ENCODE measurements around the gene LILRA1.
"Not testable (repeated sequence)": the region's sequence is repeated elsewhere in the genome, so short reads cannot be mapped to it uniquely, and the experiment has no call there.

Gene LILRA1

DNA sequence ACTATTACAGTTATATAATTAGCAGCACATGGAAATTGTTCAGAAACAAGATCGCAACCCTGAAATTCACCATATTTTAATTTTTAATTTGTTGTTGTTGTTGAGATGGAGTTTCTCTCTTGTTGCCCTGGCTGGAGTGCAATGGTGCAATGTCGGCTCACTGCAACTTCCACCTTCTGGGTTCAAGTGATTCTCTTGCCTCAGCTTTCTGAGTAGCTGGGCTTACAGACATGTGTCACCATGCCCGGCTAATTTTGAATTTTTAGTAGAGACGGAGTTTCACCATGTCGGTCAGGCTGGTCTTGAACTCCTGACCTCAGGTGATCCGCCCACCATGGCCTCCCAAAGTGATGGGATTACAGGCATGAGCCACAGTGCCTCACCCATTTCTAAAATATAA is 30.2 kb upstream of the LILRA1 start:
- H3K4me1 ChIP-seq (ENCODE audit: control insufficient read depth, insufficient read depth, low read length); H3K27me3 ChIP-seq (ENCODE audit: control insufficient read depth, insufficient read depth, low read length); H3K36me3 ChIP-seq (ENCODE audit: control insufficient read depth, insufficient read depth, low read length): not testable (repeated sequence)

DNA sequence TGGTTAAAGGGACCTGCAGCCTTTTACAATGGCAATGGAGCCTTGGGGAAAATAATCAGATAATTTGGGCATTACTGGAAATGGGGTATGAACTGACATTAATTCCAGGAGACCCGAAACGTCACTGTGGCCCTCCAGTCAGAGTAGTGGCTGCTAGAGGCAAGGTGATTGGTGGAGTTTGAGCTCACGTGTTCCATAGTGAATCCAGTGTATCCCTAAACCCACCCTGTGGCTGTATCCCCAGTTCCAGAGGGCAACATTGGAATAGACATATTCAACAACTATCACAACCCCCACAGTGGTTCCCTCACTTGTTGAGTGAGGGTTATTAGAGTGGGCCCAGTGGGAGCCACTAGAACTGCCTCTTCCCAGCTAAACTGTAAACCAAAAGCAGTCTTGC is 23.1 kb upstream of the LILRA1 start:
- Histone ChIP-seq H3K9me3 (ENCODE audit: control insufficient read depth, insufficient read depth, low read length) (peaks cover 20% of the 10 kb centered on the region), H3K27me3 (ENCODE audit: control insufficient read depth, insufficient read depth, low read length) (no peaks in the 10 kb centered on the region), H3K4me1 (ENCODE audit: control insufficient read depth, insufficient read depth, low read length) (no peaks in the 10 kb centered on the region)

More for the DNA sequence above, 30.2 kb upstream of the LILRA1 start:
- H3K9me3 ChIP-seq (ENCODE audit: control insufficient read depth, insufficient read depth, low read length) = peaks cover 11% of the 10 kb centered on the region
- H3K9ac ChIP-seq (ENCODE audit: low read depth, low read length); H3K4me3 ChIP-seq (ENCODE audit: low read depth, low read length): not testable (repeated sequence)

DNA sequence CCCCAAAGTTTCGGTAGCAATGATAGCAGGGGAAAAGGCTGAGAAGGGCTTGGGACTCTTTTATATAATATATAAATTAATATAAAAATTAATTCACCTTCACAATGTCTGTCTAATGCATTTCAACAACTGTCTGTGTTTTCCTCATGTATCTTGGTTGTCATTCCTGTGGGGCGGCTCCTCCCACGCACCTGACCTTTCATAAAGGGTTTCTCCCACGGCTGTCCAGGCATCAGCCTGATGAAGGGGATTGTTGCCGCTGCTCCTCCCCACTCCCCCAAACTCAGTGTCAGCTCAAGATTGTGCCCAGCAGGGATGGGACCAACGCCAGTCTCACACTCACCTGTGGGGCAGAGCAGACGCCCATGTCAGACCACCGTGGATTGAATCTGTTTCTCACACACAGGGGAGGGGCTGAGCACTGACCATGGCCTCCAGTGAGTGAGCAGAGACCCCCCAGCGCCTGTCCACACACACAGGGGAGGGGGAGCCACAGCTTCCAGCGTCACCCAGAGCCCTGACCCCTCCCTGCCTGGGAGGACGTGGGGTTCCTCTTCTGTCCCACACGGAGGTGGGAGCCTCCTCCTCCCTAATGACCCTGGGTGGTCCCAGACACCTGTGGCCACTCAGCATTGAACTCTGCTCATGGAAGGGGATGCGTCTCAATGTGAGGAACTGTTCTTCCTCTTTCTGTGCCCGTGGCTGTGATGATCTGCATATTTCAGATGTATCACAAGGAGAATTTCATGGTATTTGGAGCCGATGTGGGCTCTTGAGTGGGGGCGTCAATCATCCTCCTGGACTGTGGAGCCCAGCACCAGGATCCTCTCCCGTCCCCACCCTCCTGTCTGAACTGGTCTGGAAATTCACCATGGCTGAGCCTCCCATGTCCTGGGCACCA is 21.5 kb upstream of the LILRA1 start:
- not testable (repeated sequence) for H3K27me3 ChIP-seq (ENCODE audit: control insufficient read depth, insufficient read depth, low read length); H3K4me1 ChIP-seq (ENCODE audit: control insufficient read depth, insufficient read depth, low read length); H3K9ac ChIP-seq (ENCODE audit: low read depth, low read length); H3K36me3 ChIP-seq (ENCODE audit: control insufficient read depth, insufficient read depth, low read length); H3K4me3 ChIP-seq (ENCODE audit: low read depth, low read length)
- H3K9me3 ChIP-seq (ENCODE audit: control insufficient read depth, insufficient read depth, low read length) = peaks cover 15% of the 10 kb centered on the region

More for the DNA sequence above, 23.1 kb upstream of the LILRA1 start:
- no peak overlapping the region for H3K4me3 ChIP-seq (ENCODE audit: low read depth, low read length)
- H3K36me3 ChIP-seq (ENCODE audit: control insufficient read depth, insufficient read depth, low read length) = no peaks in the 10 kb centered on the region
- H3K9ac ChIP-seq (ENCODE audit: low read depth, low read length) = no peak overlapping the region

DNA sequence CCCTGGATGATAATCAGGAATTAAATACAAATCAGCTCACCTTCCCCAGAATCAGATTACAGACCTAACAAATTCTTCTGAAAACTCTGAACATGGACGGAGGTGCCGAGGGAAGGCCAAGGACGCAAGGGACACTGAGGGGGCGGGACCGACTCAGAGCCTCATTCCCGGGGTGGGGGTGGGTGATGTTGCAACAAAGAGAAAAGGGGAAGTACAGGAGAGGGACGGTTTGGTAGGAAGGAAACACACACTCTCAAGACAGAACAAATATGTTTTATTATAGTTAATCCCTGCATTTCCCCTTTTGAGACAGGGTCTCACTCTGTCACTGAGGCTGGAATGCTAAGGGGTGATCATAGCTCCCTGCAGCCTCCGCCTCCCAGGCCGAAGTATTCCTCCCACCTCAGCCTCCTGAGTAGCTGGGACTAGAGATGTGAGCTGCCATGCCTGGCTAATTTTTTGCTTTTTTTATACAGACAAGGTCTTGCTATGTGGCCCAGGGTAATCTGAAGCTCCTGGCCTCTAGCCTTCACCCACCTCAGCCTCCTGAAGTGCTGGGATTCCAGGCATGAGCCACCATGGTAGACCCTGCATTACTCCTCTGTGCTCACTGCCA is 20.6 kb upstream of the LILRA1 start:
- Histone ChIP-seq H3K36me3 (ENCODE audit: control insufficient read depth, insufficient read depth, low read length) (no peaks in the 10 kb centered on the region), H3K9me3 (ENCODE audit: control insufficient read depth, insufficient read depth, low read length) (peaks cover 13% of the 10 kb centered on the region), H3K4me1 (ENCODE audit: control insufficient read depth, insufficient read depth, low read length) (no peaks in the 10 kb centered on the region), H3K4me3 (ENCODE audit: low read depth, low read length) (no peak overlapping the region), H3K27me3 (ENCODE audit: control insufficient read depth, insufficient read depth, low read length) (no peaks in the 10 kb centered on the region), H3K9ac (ENCODE audit: low read depth, low read length) (no peak overlapping the region)

DNA sequence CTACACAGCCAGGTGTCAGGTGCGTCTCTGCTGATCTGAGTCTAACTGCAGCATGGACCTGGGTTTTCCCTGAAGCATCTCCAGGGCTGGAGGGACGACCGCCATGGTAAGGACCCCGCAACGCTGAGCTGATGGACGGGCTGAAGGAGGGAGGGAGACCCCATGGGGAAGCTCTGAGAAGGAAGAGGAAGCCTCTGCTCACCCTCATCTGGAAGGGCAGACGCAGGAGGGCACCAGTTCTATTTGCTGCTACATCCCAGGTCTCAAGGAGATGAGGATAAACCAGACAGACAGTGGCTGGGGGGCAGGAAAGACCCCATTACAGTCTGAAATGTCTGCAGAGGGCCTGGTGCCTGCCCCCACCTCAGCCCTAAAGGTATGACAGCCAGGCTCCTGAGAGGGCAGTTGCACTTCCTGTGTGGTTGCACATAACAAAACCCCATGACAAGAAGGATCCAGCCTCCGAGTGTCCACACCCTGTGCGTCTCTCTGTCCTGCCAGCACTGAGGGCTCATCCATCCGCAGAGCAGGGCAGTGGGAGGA is 20.0 kb upstream of the LILRA1 start, which contains the start of gene LILRA2:
LILRA2 (plus strand) TSS at position 461 of the 543 bp plus-strand sequence. CDS start 89 bp downstream, outside the sequence.
- Histone ChIP-seq H3K27me3 (ENCODE audit: control insufficient read depth, insufficient read depth, low read length) (no peaks in the 10 kb centered on the region), H3K4me1 (ENCODE audit: control insufficient read depth, insufficient read depth, low read length) (no peaks in the 10 kb centered on the region), H3K4me3 (ENCODE audit: low read depth, low read length) (no peak within 1 kb of the TSS), H3K9ac (ENCODE audit: low read depth, low read length) (no peak within 1 kb of the TSS), H3K36me3 (ENCODE audit: control insufficient read depth, insufficient read depth, low read length) (no peaks in the 10 kb centered on the region), H3K9me3 (ENCODE audit: control insufficient read depth, insufficient read depth, low read length) (peaks cover 12% of the 10 kb centered on the region)

DNA sequence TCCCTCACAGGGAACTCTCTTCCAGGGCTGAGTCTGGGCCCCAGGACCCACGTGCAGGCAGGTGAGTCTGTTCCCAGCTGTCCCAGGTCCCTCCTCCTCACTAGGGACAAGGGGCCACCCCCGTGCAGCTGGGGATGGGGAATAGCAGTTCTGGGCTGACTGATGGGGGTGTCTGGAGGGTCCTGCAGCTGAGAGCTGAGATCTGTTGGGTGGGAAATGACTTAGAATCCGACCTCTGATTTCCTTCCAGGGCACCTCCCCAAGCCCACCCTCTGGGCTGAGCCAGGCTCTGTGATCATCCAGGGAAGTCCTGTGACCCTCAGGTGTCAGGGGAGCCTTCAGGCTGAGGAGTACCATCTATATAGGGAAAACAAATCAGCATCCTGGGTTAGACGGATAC is 19.4 kb upstream of the LILRA1 start:
- no peak overlapping the region for H3K4me3 ChIP-seq (ENCODE audit: low read depth, low read length)
- no peak overlapping the region for H3K9ac ChIP-seq (ENCODE audit: low read depth, low read length)
- H3K27me3 ChIP-seq (ENCODE audit: control insufficient read depth, insufficient read depth, low read length) = no peaks in the 10 kb centered on the region

DNA sequence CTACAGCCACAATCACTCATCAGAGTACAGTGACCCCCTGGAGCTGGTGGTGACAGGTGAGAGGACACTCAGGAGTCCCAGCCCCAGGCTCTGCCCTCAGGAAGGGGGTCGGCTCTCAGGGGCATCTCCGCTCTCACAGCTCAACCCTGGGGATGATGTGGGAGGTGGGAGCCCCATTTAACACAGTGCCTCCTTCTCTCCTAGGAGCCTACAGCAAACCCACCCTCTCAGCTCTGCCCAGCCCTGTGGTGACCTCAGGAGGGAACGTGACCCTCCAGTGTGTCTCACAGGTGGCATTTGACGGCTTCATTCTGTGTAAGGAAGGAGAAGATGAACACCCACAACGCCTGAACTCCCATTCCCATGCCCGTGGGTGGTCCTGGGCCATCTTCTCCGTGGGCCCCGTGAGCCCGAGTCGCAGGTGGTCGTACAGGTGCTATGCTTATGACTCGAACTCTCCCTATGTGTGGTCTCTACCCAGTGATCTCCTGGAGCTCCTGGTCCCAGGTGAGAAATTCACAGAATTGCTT is 18.8 kb upstream of the LILRA1 start:
- Histone ChIP-seq H3K9me3 (ENCODE audit: control insufficient read depth, insufficient read depth, low read length) (peaks cover 10% of the 10 kb centered on the region), H3K36me3 (ENCODE audit: control insufficient read depth, insufficient read depth, low read length) (no peaks in the 10 kb centered on the region), H3K4me1 (ENCODE audit: control insufficient read depth, insufficient read depth, low read length) (no peaks in the 10 kb centered on the region), H3K4me3 (ENCODE audit: low read depth, low read length) (no peak overlapping the region), H3K27me3 (ENCODE audit: control insufficient read depth, insufficient read depth, low read length) (no peaks in the 10 kb centered on the region), H3K9ac (ENCODE audit: low read depth, low read length) (no peak overlapping the region)

More for the DNA sequence above, 19.4 kb upstream of the LILRA1 start:
- Histone ChIP-seq H3K9me3 (ENCODE audit: control insufficient read depth, insufficient read depth, low read length) (peaks cover 12% of the 10 kb centered on the region), H3K4me1 (ENCODE audit: control insufficient read depth, insufficient read depth, low read length) (no peaks in the 10 kb centered on the region), H3K36me3 (ENCODE audit: control insufficient read depth, insufficient read depth, low read length) (no peaks in the 10 kb centered on the region)

DNA sequence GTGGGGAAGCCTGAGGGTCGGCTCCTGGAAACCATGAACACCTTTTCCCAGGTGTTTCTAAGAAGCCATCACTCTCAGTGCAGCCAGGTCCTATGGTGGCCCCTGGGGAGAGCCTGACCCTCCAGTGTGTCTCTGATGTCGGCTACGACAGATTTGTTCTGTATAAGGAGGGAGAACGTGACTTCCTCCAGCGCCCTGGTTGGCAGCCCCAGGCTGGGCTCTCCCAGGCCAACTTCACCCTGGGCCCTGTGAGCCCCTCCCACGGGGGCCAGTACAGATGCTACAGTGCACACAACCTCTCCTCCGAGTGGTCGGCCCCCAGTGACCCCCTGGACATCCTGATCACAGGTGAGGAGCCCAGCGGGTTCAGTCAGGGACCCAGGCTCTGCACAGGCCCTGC is 18.2 kb upstream of the LILRA1 start:
- H3K27me3 ChIP-seq (ENCODE audit: control insufficient read depth, insufficient read depth, low read length); H3K36me3 ChIP-seq (ENCODE audit: control insufficient read depth, insufficient read depth, low read length); H3K4me1 ChIP-seq (ENCODE audit: control insufficient read depth, insufficient read depth, low read length); H3K9me3 ChIP-seq (ENCODE audit: control insufficient read depth, insufficient read depth, low read length); H3K9ac ChIP-seq (ENCODE audit: low read depth, low read length); H3K4me3 ChIP-seq (ENCODE audit: low read depth, low read length): not testable (repeated sequence)

DNA sequence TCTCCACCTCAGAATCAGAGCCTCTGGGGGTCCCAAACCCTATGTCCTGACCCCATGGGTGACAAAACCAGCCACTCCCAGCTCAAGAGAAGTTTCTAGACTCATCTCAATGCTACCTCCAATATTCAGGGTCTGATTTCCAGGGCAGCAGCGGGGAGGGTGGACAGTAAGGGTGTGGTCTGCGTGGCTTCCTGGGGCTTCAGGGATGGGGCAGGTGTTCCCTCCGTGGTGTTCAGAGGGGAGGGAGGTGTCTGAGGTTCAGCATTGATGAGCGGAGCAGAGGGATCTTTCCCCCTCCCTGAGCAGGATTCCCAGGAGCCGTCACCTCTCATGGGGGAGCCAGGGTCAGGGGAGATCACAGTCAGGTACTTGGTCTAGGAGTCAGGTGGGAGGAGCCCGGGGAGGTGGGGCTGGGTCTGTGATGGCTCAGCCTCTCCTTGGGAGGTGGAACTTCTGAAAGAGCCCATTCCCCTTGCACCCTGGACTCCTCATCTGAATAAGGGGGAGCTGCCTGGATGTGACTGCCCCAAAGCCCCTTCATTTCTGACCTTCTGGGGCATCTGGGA is 16.9 kb upstream of the LILRA1 start:
- no peaks in the 10 kb centered on the region for H3K27me3 ChIP-seq (ENCODE audit: control insufficient read depth, insufficient read depth, low read length)
- H3K9ac ChIP-seq (ENCODE audit: low read depth, low read length) = no peak overlapping the region
- no peaks in the 10 kb centered on the region for H3K9me3 ChIP-seq (ENCODE audit: control insufficient read depth, insufficient read depth, low read length)
- H3K36me3 ChIP-seq (ENCODE audit: control insufficient read depth, insufficient read depth, low read length) = no peaks in the 10 kb centered on the region
- H3K4me3 ChIP-seq (ENCODE audit: low read depth, low read length) = no peak overlapping the region
- H3K4me1 ChIP-seq (ENCODE audit: control insufficient read depth, insufficient read depth, low read length) = no peaks in the 10 kb centered on the region

DNA sequence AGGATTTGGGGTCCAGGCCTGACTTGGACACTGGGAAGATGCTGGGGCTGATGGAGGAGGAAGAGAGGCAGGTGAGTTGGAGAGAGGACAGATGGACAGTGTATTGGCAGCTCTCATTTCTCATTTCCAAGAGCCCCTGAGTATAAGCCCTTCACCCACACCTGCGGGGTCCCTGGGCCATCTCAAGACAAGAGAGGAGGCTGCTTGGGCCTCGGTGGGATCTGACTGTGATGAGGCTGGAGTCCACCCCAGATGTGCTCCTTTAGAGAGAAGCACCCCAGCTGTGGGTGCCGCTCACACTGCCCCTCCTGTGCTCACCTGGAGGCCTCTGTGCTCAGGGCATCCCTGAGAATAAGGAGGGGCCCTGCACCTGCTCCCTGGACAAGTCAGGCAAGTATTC is 16.1 kb upstream of the LILRA1 start:
- Histone ChIP-seq H3K36me3 (ENCODE audit: control insufficient read depth, insufficient read depth, low read length) (no peaks in the 10 kb centered on the region), H3K9me3 (ENCODE audit: control insufficient read depth, insufficient read depth, low read length) (no peaks in the 10 kb centered on the region), H3K27me3 (ENCODE audit: control insufficient read depth, insufficient read depth, low read length) (no peaks in the 10 kb centered on the region), H3K9ac (ENCODE audit: low read depth, low read length) (no peak overlapping the region), H3K4me1 (ENCODE audit: control insufficient read depth, insufficient read depth, low read length) (no peaks in the 10 kb centered on the region), H3K4me3 (ENCODE audit: low read depth, low read length) (no peak overlapping the region)

DNA sequence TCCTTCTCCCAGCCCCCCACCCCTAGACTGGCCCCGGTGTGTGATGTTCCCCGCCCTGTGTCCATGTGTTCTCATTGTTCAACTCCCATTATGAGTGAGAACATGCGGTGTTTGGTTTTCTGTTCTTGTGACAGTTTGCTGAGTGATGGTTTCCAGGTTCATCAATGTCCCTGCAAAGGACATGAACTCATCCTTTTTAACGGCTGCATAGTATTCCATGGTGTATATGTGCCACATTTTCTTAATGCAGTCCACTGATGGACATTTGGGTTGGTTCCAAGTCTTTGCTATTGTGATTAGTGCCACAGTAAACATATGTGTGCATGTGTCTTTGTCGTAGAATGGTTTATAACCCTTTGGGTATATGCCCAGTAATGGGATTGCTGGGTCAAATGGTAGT is 15.2 kb upstream of the LILRA1 start:
- not testable (repeated sequence) for H3K4me3 ChIP-seq (ENCODE audit: low read depth, low read length); H3K36me3 ChIP-seq (ENCODE audit: control insufficient read depth, insufficient read depth, low read length); H3K27me3 ChIP-seq (ENCODE audit: control insufficient read depth, insufficient read depth, low read length); H3K9ac ChIP-seq (ENCODE audit: low read depth, low read length); H3K4me1 ChIP-seq (ENCODE audit: control insufficient read depth, insufficient read depth, low read length); H3K9me3 ChIP-seq (ENCODE audit: control insufficient read depth, insufficient read depth, low read length)

All from iPS-15b (cell line).